Activated CD8-positive, alpha-beta memory T cell treated with anti-CD3 and anti-CD28 coated beads, Interleukin-2, amount 50 U/mL, for 24 hours (primary cell): ENCODE data around the gene KCNE2.
"Not testable (repeated sequence)": the region's sequence is repeated elsewhere in the genome, so short reads cannot be mapped to it uniquely, and the experiment has no call there.

ENCODE experiments used
- DNase-seq: peaks from one replicate; pipeline ENCODE4 v3.0.0-alpha.2; 2020; ENCODE audit errors: extremely low read depth

Gene KCNE2

GRCh38 chr21:34406676-34407075 lies 42.9 kb downstream of the KCNE2 start:
- DNase-seq = not testable (repeated sequence)

GRCh38 chr21:34407294-34407693 lies 43.5 kb downstream of the KCNE2 start:
- DNase-seq = not testable (repeated sequence)

GRCh38 chr21:34417448-34418077 lies 53.8 kb downstream of the KCNE2 start:
- not testable (repeated sequence) for DNase-seq
